GM18907 (cell line): Measurements from ENCODE around the gene QRICH1.

Experiments
- ATAC-seq: cut with Tn5 transposase; IDR thresholded peaks from one replicate; pipeline ENCODE4 v1.9.1; 2021; ENCODE audit warnings: mild to moderate bottlenecking, moderate library complexity; ENCODE audit not compliant: unreplicated experiment

The QRICH1 gene

DNA sequence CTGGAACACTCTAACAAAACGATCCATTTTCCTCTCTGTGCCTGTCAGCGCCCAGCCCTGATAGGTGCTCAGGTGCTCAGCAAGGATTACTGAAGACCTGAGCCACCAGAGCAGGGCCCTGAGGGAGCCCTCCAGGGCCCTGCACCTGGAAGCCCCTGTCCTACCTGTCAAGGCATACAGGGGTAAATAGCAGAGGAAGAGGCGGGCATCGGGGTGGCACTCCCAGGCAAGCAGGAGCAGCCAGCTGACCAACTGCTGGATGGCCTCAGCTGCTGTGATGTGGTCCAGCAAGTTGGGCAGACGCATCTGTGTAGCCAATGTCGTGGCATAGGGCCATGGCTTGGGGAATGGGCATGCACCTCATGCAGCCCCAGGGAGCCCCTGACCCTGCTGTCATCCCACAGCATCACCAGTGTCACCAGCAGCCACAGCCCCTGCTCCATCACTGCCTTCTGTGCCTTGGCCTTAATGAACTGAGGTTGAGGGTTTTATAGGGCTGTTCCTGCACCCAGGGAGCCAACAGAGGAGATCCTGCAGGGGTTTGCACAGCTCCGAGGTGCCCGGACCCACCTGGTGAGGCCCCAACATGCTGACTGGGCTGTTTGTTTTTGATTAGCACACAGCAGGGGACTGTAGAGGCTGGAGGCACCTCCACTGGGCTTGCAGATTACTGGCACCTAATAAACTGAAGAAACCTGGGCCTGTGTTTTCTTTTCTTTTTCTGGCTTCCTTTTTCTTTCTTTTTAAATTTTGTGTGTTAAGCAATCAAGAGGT lies 94.6 kb downstream of the QRICH1 start:
- ATAC-seq: no peak

DNA sequence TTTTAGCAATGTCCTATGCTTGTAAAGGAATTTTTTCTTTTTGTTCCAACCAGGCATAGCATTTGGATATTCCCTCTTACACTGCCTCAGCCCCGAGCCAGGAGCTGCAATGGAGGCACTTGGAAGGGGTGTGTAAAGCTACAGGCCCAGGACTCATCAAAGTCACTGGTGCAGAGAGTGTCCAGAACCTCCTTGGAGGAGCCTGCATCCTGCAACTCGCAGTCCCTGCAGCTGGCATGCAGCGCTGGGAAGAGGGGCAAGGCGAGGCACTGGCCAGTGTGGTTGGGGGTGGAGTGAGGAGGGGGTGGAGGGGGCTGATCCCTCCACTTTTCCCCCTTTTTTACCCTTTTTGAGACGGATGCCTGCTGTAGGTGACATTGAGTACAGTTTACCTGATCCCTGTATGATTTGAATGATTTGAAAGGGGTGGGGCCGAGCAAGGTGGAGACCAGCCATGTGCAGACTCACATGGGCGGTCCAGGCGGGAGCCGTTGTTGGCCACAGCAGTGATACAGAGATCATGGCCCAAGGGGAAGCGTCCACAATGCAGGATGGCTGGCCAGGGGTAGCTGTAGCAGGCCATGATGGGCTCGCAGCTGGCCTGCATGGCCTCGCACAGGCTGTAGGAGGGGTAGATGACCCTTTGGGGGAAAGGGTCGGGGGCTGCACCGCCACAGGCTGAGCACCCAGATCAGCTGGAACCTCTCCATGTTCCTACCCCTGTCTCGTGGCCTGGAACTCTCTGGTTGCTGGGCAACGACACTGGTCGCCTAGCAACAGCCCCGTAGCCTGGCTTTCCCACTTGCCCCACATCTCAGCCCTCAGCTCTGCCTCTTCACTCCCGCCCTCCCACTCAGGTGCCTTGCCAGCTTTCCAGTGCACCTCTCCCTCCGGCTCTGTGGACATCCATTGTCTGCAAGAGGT lies 95.9 kb downstream of the QRICH1 start:
- ATAC-seq: no peak

GRCh38 chr3:48997102-48997635 lies 96.7 kb downstream of the QRICH1 start:
- no peak for ATAC-seq

DNA sequence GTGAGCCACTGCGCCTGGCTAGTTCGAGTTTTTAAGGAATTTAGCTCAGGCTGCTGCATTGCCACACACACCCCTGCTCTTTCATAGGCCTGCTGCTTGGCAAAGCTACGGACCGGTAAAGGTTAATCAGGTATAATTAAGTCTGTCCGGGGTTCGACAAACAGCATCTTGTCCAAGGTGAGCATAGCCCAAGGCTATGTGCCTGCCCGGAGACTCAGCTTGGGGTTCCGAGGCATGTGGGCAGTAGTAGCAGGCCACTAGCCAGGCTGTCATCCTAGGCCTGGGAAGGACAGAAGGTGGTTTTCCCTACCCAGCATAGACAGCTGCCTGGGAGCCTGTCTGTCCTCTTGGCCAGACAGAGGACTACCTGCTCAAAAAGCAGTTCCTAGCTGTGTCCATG lies 97.2 kb downstream of the QRICH1 start:
- ATAC-seq: no peak

DNA sequence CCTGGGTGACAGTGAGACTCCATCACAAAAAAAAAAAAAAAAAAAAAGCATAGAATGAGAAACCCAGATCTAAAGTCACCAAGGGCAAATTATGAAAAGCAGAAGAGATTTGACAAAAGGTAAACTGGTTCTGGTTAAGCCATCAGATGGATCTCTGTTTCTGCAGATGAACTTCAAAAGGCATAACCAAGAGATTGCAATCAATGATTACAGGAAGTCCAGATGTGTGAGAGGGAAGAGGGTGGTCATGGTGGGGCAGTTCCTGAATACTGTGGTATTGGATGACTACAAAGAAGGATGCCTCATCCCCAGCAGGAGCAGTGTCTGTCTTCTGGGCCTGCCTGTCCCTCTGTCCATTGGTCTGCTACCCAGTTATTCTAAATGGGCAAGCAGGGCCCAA lies 100.0 kb downstream of the QRICH1 start:
- no peak for ATAC-seq

DNA sequence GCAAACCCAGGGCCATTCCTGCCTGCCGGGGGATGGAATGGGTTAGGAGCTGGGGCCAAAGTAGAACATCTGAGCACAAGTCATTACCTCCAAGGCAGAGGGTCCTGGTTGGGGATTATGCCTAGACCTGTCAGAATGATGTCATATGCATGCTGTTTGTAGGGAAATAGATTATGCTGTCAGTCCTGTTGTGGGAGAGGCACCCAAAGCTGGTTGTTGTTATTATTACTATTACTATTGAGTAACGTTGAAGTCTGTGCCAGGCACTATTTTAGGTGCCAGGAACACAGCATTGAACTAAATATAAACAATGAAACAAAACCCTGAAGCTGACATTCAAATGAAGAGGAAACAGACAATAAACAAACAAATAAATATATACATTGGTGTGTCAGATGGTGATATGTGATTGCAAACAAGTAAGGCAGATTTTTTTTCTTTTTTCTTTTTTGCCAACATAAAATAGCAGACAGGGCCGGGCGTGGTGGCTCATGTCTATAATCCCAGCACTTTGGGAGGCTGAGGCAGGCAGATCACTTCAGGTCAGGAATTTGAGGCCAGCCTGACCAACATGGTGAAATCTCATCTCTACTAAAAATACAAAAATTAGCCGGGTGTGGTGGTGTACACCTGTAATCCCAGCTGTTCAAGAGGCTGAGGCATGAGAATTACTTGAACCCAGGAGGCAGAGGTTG lies 101.9 kb downstream of the QRICH1 start:
- no peak for ATAC-seq

GRCh38 chr3:48990636-48991469 lies 103.0 kb downstream of the QRICH1 start:
- ATAC-seq: peak; percentile 20

GRCh38 chr3:48989796-48990635 lies 103.9 kb downstream of the QRICH1 start, which contains the start of gene P4HTM:
Gene P4HTM, plus strand, starts transcription at chr3:48990241. Its CDS starts 16 bp downstream, at chr3:48990257.
- ATAC-seq: peak; percentile 51

- ATAC-seq: peak; percentile 1
Observed at GRCh38 chr3:48989126-48989795, 104.6 kb downstream of the QRICH1 start.

DNA sequence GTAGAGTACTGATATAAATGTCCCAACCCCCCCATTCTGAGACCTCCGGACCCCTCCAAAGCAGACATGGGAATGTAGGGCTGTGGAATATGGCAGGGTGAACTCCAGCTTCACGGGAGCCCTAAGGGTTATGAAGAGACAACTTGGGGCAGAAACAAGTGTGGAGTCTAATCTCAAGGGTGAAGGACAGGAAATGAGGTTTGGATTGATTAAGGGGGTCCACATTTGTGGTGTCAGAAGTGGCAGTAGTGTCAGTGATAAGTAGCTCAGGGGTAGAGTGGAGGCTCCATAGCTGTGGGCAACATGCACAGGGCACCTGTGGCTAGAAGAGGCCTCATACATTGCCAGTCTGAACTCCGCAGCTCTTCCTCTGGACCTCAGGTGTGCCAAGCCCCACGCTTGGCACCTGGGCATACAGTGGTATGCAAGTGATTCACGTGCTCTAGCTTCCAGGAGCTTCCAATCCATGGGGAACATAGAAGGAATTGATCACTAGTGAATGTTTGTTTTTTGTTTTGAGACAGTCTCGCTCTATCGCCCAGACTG lies 108.0 kb downstream of the QRICH1 start:
- no peak for ATAC-seq

GRCh38 chr3:48984663-48985062 lies 109.2 kb downstream of the QRICH1 start:
- no peak for ATAC-seq

- ATAC-seq: no peak
Observed at GRCh38 chr3:48983096-48983495, 110.8 kb downstream of the QRICH1 start.

- ATAC-seq: no peak
Observed at GRCh38 chr3:48982686-48983085, 111.2 kb downstream of the QRICH1 start.

- no peak for ATAC-seq
Observed at GRCh38 chr3:48982016-48982415, 111.9 kb downstream of the QRICH1 start.

- ATAC-seq: no peak
Observed at GRCh38 chr3:48980295-48980694, 113.6 kb downstream of the QRICH1 start.
